Stimulated activated CD4-positive, alpha-beta T cell treated with anti-CD3 and anti-CD28 coated beads, Interleukin-15, amount 100 ng/mL, for 1 hour (primary cell): ENCODE data around the gene STK39.
"Not testable (repeated sequence)": the region's sequence is repeated elsewhere in the genome, so short reads cannot be mapped to it uniquely, and the experiment has no call there.

ENCODE experiments used
- DNase-seq, 2 donors: peaks; one replicate each; pipeline ENCODE4 v3.0.0-alpha.2; 2020; ENCODE audit warnings: low read depth in 1 of 2, low spot score in 1 of 2

STK39 gene

DNA sequence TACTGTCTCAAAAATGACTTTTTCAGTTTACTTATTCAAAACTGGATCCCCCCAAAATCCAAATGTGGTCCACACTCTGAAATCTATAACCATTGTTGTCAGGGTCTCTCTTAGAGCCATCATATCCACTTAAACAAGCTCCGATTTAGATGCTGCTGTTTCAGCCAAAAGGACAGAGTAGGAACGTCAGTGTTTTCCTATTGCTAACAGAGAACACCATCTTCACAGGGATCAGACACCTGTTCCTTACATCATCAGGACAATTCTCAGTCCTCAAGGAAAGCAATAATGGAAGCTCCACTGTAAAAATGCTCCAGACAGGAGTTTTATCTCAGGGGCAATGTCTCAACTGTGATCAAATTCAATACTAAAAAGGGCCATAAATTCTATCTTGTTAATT is 155.4 kb downstream of the STK39 start:
- DNase-seq = no peak

DNA sequence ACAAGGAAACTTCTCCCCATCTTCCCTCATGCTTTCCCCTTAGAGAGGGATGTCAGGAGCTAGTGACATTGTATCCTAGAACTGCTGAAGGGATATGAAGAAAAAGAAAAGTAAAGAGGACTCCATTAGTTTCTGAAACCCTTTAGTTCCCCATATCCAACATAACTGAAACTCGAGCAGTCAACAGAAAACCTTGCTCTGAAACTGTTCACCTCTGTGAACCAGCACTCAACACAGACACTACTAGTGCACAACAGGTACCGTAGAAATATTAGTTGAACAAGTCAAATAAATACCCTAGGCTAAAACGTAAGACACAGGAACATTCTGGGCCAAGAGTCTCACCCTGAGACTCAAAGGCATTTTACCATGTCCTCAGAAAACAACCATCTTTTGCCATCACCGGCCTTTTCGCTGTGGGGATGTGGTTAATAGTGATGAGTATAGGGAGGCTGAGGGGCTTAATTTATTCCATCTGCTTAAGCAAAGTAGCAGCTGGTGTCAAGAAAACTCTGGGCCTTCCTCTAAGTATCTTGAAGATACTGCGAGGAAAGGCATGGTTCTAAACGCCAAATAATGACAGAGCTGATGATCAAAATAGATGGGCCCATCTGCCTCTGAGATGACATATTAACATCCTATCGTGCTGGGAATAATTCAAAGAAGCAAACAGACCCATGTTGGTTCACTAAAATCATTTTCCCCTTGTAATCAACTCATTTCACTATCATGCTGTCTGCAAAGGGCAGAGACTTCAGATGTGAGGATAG is 156.8 kb downstream of the STK39 start:
- DNase-seq = no peak

DNA sequence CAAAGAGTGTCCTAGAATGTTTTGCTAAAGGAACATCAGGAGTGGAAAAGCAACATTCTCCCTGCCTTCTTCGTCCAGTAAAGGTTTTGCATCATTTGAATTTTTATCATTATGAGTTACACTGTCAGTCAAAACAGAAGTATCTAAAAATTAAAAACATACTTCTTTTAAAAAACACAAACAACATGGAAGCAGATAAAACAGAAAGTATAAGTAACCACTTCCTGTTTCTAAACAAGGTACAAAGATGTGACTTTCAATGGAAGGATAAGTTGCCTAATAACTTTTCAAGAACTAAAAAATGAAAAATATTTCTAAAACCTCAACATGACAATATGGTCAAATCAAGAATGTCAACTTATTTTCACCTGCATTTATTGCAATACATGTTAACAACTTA is 158.2 kb downstream of the STK39 start:
- no peak for DNase-seq

DNA sequence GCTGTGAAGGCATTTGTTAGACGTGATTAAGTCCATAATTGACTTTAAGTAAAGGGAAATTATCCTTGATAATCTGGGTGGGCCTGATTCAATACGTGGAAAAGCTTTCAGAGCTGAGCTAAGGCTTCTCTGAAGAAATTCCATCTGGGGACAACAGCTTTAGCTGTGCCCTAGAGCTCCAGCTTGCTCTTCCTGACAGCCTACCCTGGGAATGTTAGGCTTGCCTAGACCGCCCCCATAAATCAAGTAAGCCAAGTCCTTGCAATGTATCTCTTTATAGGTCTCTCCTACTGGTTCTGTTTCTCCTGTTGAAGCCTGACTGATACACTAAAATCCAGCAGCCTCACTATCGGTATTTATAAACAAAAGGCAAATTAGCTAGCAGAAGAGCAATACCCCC is 160.0 kb downstream of the STK39 start:
- no peak for DNase-seq

DNA sequence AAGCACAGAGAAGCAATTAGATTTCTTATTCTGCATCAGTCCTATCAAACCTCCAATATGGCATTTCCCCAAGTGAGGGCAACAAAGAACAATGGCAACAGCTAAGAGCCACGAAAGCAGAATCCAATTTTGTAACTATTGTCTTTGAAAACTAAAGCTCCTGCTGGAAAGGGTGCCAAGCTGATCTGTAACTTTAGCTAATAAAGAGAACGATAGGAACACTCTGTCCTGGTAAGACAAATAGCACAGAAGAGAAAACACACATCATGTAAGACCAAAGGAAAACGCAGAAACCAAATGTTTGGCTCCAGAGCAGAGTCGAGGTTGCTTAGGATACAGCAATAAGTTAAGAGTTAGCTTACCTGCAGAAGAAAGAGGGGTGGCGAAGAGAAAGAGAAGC is 160.5 kb downstream of the STK39 start:
- DNase-seq = no peak

DNA sequence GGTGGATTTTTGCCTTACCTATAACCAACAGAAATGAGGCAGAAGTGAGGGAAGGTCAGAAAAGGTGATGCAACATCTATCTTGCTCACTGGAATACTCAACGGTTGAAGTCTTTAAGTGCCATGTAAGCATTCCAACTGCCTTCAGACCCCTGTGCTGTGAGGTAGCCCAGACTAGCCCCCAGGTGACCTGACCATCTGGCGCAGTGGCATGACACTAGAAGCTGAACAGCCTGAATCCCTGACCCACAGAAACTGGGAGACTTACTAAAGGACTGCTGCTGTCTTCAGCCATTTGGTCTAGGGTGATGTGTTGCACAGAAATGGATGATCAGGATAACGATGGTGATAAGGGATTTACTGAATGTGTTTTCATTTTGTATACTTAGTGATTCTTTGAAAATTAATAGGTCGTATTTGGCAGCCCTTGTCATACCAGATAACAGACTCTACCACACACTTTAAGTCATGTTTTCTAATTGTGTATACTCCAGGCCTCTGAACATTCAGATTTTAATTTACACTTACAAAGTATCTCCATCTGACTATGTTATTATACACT is 161.5 kb downstream of the STK39 start:
- no peak for DNase-seq

DNA sequence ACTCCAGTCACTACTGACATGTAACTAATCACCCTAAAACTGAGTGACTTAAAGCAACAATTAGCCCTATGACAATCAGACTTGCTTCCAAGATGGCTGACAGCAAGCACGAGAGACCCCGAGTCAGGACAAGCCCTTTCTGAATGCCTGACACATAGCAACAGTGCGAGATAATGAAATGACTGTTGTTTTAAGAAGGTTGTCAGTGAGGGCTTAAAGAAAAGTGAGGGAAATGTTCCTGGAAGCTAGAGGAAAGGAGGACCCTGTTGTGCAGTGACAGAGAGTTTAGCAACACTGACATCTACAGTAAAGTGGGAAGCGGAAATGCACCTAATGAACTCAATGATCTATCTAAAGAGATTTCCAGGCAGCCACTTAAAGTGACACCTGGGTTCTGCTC is 163.1 kb downstream of the STK39 start:
- DNase-seq = no peak

DNA sequence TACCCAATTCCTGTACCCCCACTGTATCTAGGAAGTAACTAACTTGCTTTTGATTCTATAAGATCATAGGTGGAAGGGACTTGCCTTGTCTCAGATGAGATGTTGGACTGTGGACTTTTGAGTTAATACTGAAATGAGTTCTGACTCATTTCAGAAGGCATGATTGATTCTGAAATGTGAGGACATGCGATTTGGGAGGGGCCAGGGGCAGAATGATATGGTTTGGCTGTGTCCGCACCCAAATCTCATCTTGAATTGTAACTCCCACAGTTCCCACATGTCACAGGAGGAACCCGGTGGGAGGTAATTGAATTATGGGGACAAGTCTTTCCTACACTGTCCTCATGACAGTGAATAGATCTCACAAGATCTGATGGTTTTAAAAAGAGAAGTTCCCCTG is 165.9 kb downstream of the STK39 start:
- DNase-seq = not testable (repeated sequence)

DNA sequence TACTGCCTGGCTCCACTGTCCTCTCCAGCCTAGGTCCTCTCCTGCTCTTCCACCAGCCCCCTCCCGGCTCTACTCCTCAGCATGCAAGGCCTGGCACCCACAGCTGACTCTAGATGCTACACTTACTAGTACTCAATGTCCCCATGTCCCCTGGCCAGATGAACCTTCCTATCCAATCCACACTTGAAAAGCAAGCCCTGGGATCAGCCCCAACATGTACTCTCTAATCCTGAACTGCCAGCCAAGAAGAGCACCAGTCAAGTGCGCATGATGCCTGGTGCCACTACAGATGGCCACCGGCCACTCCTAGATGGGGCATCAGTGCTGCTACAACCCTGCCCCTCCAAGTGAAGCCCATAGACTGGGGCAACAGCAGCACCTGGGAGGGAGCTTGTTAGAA is 168.2 kb downstream of the STK39 start:
- DNase-seq = no peak

DNA sequence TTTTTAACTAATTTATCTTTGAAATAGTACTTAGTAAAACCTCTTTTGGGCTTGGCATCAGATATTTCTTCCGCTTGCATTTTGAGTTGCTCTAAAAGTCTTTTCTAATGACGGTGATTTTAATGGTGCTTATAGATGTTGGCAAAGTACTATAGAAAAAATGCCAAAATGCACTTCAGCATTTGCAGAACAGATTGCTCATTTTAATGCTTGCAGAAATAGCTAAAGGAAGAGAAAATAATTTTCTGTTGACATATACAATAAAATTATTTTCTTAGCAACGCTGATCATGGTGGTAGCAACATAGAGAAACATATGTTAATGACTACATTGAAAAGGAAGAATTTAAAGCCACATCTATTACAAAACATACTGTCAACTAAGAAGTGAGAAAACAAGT is 170.7 kb downstream of the STK39 start:
- no peak for DNase-seq

DNA sequence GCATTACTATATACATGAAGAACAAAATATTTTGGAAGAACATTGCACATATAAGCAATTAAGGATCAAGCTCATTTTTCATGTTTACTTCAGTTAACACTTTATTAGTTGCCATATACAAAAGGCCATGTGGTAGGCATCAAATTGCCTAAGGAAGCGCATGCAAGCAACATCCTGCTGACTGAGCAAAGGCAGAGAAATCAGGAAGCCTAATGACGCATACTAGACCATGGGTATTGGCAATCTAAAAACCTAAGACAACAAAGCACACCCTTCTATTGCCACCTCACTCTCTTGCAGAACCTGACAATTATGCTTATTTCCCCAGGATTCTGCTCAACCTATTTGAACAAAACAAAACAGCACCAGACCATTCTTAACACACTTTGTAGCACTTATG is 171.9 kb downstream of the STK39 start:
- no peak for DNase-seq

DNA sequence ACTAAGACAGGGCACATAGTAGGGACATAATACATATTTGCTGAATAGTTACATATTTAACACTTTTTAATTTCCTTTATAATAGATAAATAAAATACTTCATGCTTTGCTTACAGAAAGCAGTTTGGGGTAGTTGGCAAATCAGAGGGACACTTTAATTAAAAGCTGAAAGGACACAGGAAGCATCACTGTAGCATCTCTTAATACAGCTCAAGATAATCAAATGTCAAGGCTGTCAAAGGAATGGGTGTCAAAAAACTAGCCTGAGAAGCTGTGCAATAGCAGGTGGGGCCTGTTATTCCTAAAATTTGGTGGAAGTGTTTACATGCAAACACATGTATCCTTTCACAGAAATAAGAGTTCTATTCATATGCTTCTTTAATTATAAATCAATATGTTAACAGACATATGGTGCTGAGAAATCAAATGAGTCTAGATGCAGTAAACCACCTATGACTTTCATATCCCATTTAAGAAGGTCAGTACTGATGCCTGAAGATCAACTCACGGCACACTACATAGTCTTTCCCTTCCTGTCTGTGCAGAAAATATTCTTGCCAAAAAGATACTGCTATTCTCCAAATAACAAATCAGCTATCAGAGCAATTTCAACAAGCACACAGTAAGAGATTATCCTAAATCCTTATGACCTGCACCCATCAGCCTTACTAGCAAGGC is 174.6 kb downstream of the STK39 start:
- DNase-seq = no peak

DNA sequence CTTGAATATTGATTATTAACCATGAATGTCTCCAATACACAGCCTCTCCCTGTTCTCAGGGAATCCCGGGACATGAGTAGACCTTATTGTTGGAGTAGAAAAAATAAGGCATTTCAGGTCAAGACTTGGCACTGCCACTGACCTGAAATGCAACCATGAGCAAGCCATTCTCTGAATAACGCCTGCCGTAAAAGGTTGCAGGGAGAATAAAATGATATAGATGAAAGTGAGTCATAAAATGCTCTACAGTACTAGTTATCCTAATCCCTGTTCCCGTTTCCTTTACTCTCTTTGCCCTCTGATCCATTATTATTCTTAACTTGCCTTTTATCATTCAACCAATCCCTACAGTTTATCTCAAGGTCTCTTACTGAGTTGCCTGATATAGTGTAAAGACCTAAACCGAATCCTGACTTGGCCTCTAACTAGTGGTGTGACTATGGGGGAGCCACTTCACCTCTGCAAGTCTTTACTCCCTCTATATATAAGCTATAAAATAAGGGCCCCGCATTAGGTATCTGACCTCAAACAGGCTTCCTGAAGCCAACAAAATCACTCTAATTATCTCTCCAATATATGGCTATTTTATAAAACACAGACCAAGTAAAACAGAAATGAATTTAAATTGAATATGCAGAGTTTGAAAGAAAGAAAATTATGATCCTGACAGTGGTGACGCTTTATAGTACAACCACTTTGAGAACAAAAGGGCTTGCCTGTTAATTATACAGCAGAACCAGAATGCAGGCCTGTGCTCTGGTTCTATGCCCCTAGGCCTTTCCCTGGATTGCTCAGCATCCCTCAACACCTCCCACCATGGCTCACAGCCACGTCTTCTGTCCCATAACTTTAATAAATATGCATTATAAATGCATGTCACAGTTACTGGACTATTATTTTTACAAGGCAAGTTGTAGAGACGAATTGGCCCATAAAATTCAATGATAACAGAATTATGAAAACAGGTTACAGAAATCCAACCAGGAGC is 183.1 kb downstream of the STK39 start:
- no peak for DNase-seq

DNA sequence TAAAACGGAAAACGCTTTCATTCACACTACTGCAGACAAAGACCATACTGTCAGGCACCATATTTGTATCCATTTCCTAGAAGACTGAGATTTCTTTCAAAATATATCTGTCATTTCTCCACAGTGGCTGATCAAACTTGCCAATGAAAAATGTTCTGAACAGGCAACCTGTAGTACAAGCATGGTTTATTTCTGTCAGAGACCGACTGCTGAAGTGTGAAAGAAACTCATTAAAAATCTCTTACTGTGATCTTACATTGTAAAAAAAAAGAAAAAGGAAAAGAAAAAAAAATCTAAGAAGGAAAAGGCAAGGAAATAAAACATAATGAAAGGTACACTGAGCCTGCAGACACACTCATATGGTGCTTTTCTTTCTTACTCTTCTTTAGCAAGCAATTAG is 184.5 kb downstream of the STK39 start:
- no peak for DNase-seq

DNA sequence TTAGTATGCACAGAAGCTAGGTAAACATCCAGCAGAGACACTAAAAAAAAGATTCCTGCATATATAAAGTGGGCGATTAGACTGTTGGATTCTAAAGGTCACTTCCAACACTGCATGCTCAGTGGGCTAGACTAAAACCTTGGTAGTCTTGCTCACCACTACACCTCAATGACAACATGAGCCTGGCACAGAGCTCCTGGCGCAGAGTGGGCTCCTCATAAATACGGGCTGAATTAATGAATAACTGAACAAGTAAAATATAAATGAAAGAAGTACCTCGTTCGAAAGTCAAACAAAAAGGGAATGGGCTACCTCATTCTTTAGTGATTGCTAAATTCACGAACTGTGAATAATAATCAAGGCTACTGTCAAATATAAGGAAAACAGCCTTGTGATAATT is 185.3 kb downstream of the STK39 start:
- DNase-seq = no peak

DNA sequence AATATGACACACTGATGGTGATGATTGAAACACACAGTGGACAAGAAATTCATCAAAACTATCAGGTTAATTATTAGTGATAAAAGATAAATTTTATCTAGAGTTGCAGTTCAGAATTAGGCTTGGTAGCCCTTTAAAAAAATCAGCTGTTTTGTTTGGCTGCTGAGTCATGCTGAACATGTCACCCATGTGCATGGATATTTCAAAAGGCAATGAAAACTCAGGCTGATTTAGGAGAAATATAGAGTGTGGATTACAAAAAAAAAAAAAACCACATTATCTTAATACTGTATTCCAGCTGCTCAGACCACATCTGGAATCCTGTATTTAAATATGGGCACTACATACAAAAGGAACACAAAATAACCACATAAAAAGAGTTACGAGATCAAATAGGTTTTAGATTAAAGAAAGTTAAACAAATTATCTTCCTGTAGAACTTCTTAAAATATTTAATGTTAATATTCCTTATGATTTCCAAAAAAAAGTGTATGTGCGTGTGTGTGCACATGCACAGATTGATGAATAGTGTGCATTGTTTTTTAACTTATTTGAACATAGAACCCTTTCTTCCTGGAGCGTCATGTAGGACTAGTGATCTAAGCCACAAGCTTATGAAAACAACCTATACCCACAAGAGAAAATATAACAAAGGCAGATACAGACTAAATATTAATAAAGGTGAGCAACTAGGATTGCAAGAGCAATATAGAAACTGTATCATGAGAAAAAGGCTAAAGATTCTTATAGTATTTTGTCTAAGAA is 186.2 kb downstream of the STK39 start:
- no peak for DNase-seq

DNA sequence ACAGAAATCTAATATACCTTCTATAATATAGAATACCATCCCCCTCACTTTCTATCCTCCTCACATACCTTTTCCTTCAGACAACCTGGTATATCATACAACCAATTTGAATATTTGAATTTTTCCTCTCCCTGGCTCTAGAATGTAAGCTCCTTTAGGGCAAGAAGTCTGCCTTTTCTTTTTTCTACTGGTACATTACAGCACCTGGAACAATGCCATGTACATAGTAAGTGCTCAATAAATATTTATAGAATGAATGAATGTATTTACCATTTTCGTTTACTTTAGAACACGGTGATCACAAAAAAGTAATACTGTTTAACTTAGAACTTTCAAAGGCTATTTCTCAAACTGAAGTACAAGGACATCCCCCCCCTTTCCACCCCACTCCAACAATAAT is 187.6 kb downstream of the STK39 start:
- DNase-seq = no peak

DNA sequence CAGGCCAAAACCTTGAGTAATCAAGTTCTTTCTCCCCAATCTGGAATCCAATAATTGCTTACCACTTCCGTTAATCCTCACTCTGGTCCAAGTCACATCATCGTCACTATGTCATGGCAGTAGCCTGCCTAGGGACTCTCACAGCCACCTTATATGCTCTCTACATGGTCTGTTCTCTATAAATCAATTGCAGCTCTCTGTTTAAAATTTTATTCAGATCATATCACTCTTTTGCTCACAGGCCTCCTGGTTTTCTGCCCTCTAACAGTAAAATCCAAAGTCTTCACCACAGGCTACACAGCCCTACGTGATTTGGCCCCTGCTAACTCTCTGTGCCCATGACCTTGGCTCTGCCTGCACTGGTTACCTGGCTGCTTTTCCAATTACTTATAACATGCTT is 188.7 kb downstream of the STK39 start:
- DNase-seq = no peak

DNA sequence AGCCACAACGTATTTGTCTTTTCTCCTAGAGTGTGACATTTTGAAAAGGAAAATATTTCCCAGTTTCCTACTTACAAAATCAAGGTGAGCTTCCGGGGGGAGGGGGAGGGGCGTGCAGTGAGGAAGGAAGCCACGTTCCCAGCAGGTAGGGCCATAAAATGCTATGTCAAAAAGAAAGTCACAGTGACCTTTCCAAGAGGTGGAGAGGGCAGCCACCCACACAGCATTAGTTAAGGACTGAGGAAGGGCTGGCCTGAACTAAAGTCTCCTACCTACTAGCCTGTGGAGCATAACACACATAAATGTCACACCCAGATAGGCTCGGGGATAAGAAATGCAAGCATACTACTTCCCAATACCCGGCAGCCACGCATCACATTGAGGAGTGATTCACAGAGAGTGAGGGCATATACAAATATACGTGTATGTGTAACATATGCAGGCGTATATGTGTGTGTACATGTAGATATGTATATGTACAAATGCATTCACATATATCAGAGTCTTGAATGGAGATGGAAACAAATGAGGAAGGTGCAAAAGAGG is 191.1 kb downstream of the STK39 start:
- DNase-seq = no peak

DNA sequence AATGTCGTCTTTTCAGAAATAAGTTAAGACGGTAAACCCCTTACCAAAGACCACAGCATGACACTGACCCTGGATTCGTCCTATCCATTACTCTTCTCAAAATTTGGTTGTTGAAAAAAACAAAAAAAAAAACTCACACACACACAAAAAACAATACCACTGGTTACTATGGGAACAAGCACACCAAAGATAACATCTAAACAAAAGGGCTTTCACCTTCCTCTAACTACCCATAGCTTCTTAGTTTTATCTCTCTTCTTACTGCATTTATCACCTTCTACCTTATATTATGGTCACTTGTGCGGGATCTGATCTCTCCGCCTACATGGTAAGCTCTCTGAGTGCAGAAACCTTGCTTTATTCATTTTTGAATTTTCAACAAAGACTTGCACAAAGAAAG is 192.7 kb downstream of the STK39 start:
- no peak for DNase-seq
